ENCODE results near the gene PLCB4. TPM values are rescaled to one million over a fixed set of nuclear protein-coding genes. Genes with fewer than 3 reads are reported as not detected.

PLCB4 gene
- total RNA-seq, 4 donors from 2014 or later = 2.3 to 3.9 (median 3.3) TPM

DNA sequence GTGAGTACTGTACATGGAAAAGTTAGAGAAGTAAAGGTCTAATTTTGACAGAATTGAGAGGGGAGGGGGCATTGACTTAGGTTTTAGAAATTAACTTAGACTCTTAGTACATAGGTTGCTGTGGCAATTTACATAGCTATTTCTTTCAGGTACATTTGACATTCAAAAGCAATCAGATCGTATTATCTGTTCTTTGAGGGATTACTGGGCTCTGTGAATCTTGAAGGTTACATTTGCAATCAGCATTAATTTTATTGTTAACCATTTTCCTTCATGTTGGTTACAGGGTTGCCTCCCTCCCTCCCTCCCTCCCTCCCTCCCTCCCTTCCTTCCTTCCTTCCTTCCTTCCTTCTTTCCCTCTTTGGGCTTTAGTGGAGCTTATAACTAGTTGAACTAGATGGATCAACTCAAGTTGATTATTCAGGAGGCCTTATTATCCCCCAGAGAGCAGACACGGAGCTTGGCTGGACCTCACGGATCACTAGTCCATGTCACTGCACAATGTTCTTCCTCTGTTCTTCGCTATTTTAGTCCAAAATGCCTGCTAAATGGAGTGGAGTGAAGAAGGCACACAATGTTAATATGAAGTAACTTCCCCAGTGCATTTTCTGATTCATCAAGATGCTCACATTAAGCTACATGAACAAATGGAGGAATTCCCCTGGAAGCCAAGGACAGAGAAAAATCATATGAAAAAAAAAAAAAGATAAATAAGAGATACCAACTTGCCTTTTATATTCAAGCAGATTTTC, 87.8 kb downstream of the PLCB4 start:
- ATAC-seq (no peak), DNase-seq (no peak)
- Histone ChIP-seq H3K27me3 (no peaks in the 10 kb centered on the region), H3K4me1 (peaks cover 8 to 10% of the 10 kb centered on the region in 2 donors), H3K36me3 (no peaks in the 10 kb centered on the region), H3K27ac (no peak overlapping the region), H3K9me3 (no peaks in the 10 kb centered on the region), H3K4me3 (no peak overlapping the region)
- in situ Hi-C loops (cut with MboI; ENCODE audit: low sequenced_read_pairs in 4 of 4) (loop anchor here in 1 of 4 donors (25.0 kb wide), 1 partner anchor 294 kb away; no protein-coding TSS in a partner anchor), intact Hi-C loops (cut with DNase I; ENCODE audit: low total_unique reads) (no loop called here)
- TF ChIP-seq CTCF (IDR thresholded peaks at IDR 0.05 in 4 of 5, conservative IDR thresholded peaks at IDR 0.05 in 1 of 5) (no peak), POLR2A (IDR thresholded peaks at IDR 0.05) (no peak)

DNA sequence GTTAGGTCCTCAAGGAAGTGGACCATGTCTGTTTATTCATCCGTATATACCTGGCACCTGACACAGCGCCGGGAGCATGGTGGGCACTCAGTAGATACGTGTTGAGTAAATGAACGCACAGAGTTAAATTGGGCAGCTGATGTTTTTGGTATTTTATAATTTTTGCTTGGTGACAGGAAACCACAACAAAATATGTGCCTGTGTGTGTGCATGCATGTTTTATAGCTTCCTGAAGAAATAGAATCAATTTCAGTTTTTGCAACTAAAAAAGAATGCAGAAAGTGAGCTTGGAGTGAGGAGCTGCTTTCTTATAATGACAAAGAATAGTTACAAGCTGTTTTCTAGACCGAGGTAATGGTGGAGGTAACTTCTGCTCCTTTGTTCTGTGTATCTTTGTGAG, 91.4 kb downstream of the PLCB4 start:
- Histone ChIP-seq H3K4me1 (peaks cover 8 to 10% of the 10 kb centered on the region in 2 donors), H3K4me3 (no peak overlapping the region), H3K36me3 (no peaks in the 10 kb centered on the region), H3K27ac (no peak overlapping the region), H3K27me3 (no peaks in the 10 kb centered on the region), H3K9me3 (no peaks in the 10 kb centered on the region)
- no peak for TF ChIP-seq POLR2A (IDR thresholded peaks at IDR 0.05)
- TF ChIP-seq CTCF (IDR thresholded peaks at IDR 0.05 in 4 of 5, conservative IDR thresholded peaks at IDR 0.05 in 1 of 5) = no peak
- in situ Hi-C loops (cut with MboI; ENCODE audit: low sequenced_read_pairs in 4 of 4) (loop anchor here in 1 of 4 donors (25.0 kb wide), 1 partner anchor 298 kb away; no protein-coding TSS in a partner anchor), intact Hi-C loops (cut with DNase I; ENCODE audit: low total_unique reads) (no loop called here)
- ATAC-seq (no peak), DNase-seq (no peak)

DNA sequence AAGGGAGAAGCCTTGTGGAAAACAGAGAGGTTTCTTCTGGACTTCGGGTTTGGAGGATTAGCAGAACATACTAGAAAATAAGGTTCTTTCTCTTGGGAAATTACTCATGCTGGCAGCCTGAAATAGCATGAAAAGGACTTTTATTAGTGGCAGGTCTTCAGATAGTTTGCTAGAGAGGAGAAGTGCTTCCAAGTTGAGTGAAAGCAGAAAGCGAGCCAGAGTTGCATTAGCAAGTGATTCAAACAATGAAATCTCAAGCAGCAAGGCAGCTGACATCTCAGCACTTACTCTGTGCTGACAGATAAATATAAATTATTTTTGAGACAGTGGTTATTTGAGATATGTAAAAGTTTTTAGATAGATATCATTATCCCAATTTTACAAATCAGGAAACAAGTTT, 91.9 kb downstream of the PLCB4 start:
- Histone ChIP-seq H3K4me3 (no peak overlapping the region), H3K9me3 (no peaks in the 10 kb centered on the region), H3K4me1 (peaks cover 8 to 10% of the 10 kb centered on the region in 2 donors), H3K27ac (no peak overlapping the region), H3K27me3 (no peaks in the 10 kb centered on the region), H3K36me3 (no peaks in the 10 kb centered on the region)
- intact Hi-C loops (cut with DNase I; ENCODE audit: low total_unique reads) (no loop called here), in situ Hi-C loops (cut with MboI; ENCODE audit: low sequenced_read_pairs in 4 of 4) (loop anchor here in 1 of 4 donors (25.0 kb wide), 1 partner anchor 298 kb away; no protein-coding TSS in a partner anchor)
- DNase-seq = no peak
- TF ChIP-seq POLR2A (IDR thresholded peaks at IDR 0.05) = no peak
- no peak for TF ChIP-seq CTCF (IDR thresholded peaks at IDR 0.05 in 4 of 5, conservative IDR thresholded peaks at IDR 0.05 in 1 of 5)
- ATAC-seq = no peak

GRCh38 chr20:9161311-9161710, 92.4 kb downstream of the PLCB4 start:
- no peak overlapping the region for H3K27ac ChIP-seq
- DNase-seq (no peak), ATAC-seq (no peak)
- in situ Hi-C loops (cut with MboI; ENCODE audit: low sequenced_read_pairs in 4 of 4) = loop anchor here in 1 of 4 donors (25.0 kb wide), 1 partner anchor 299 kb away; no protein-coding TSS in a partner anchor
- intact Hi-C loops (cut with DNase I; ENCODE audit: low total_unique reads) = no loop called here
- no peak overlapping the region for H3K4me3 ChIP-seq
- H3K36me3 ChIP-seq = no peaks in the 10 kb centered on the region
- no peak for TF ChIP-seq POLR2A (IDR thresholded peaks at IDR 0.05)
- no peak for TF ChIP-seq CTCF (IDR thresholded peaks at IDR 0.05 in 4 of 5, conservative IDR thresholded peaks at IDR 0.05 in 1 of 5)
- no peaks in the 10 kb centered on the region for H3K9me3 ChIP-seq
- H3K27me3 ChIP-seq = no peaks in the 10 kb centered on the region
- peaks cover 8 to 10% of the 10 kb centered on the region in 2 donors for H3K4me1 ChIP-seq

All from gastrocnemius medialis (tissue), 4 donors.